K562 (cell line): Measurements from ENCODE around the gene NDUFAB1. TPM values are rescaled to one million over a fixed set of nuclear protein-coding genes. Genes with fewer than 3 reads are reported as not detected.

Experiments used
- ATF2 ChIP-seq: sonication (generic); formaldehyde crosslinking; IDR thresholded peaks from 2 replicates; pipeline ENCODE4 v1.8.1; 2022; ENCODE audit warnings: missing genetic modification reagents
- C11orf30 ChIP-seq: fragments of 450-650 bp; IDR thresholded peaks from 2 replicates; pipeline ENCODE4 v1.6.1; 2016; ENCODE audit warnings: low read depth, mild to moderate bottlenecking
- GABPA ChIP-seq: fragments of 200-800 bp; sonication (Bioruptor generic); conservative IDR thresholded peaks from 2 replicates; pipeline ENCODE4 v1.6.1; 2016; ENCODE audit warnings: low read depth, missing genetic modification characterization, missing compliant biosample characterization
- HDAC8 ChIP-seq: fragments of 450-650 bp; IDR thresholded peaks from 2 replicates; pipeline ENCODE4 v1.6.1; 2016; ENCODE audit warnings: mild to moderate bottlenecking, missing genetic modification characterization, moderate library complexity, missing compliant biosample characterization
- NR4A1 ChIP-seq, 2 experiments: fragments of 250-450 bp in 1 of 2; fragments of 450-650 bp in 1 of 2; sonication (Bioruptor Pico) in 1 of 2; IDR thresholded peaks; 2 replicates each; pipeline versions ENCODE4 v1.4.0 to v1.6.1; 2016 to 2020; ENCODE audit warnings: mild to moderate bottlenecking in 2 of 2, missing compliant biosample characterization in 1 of 2, missing genetic modification characterization in 1 of 2, moderate library complexity in 1 of 2
- RB1 ChIP-seq: fragments of 450-650 bp; IDR thresholded peaks from 2 replicates; pipeline ENCODE4 v1.6.1; 2017; ENCODE audit warnings: low read depth, mild to moderate bottlenecking
- RBM22 ChIP-seq: fragments of 200-400 bp; formaldehyde crosslinking; IDR thresholded peaks from 2 replicates; pipeline ENCODE4 v1.6.1; 2018; ENCODE audit warnings: low read length, low read depth; ENCODE audit not compliant: poor library complexity, severe bottlenecking
- RREB1 ChIP-seq: fragments of 250-450 bp; sonication (Bioruptor Pico); IDR thresholded peaks from 2 replicates; pipeline ENCODE4 v1.4.0; 2020
- SRSF3 ChIP-seq: fragments of 200-400 bp; formaldehyde crosslinking; IDR thresholded peaks from 2 replicates; pipeline ENCODE4 v1.6.1; 2016; ENCODE audit warnings: mild to moderate bottlenecking, low read length, moderate library complexity; ENCODE audit not compliant: insufficient read depth
- TEAD1 ChIP-seq, 2 experiments: fragments of 450-650 bp in 1 of 2; sonication (generic) in 1 of 2; formaldehyde crosslinking; IDR thresholded peaks; 2 replicates each; pipeline versions ENCODE4 v1.4.0 to v1.8.0; 2020 to 2022; ENCODE audit warnings: mild to moderate bottlenecking in 2 of 2, missing genetic modification reagents in 1 of 2
- TOE1 ChIP-seq, 2 experiments: fragments of 450-650 bp in 1 of 2; sonication (generic) in 1 of 2; formaldehyde crosslinking in 1 of 2; IDR thresholded peaks; 2 replicates each; pipeline versions ENCODE4 v1.7.1 to v1.8.0; 2016 to 2022; ENCODE audit warnings: borderline replicate concordance in 2 of 2, mild to moderate bottlenecking in 2 of 2, antibody characterized with exemption in 1 of 2, inconsistent platforms in 1 of 2, low read depth in 1 of 2, missing genetic modification reagents in 1 of 2, moderate library complexity in 1 of 2
- ZNF121 ChIP-seq: sonication (generic); formaldehyde crosslinking; conservative IDR thresholded peaks from 2 replicates; pipeline ENCODE4 v1.8.0; 2022; ENCODE audit warnings: missing genetic modification reagents
- ZNF253 ChIP-seq: fragments of 250-450 bp; sonication (Bioruptor Pico); conservative IDR thresholded peaks from 2 replicates; pipeline ENCODE4 v1.6.1; 2021; ENCODE audit warnings: mild to moderate bottlenecking
- ZNF695 ChIP-seq: fragments of 450-650 bp; formaldehyde crosslinking; IDR thresholded peaks from 2 replicates; pipeline ENCODE4 v1.4.0; 2020; ENCODE audit warnings: mild to moderate bottlenecking, moderate library complexity
- ZNF75A ChIP-seq: fragments of 450-650 bp; formaldehyde crosslinking; IDR thresholded peaks from 2 replicates; pipeline ENCODE4 v1.4.0; 2020; ENCODE audit warnings: mild to moderate bottlenecking
- polyA plus RNA-seq, 8 experiments: library from polyadenylated mRNA; depleted of rRNA in 4 of 8; stranded (reverse) in 5 of 8; unstranded in 3 of 8; fragments of >200 nt; fragmentation: Nextera tagmentation in 2 of 8; fragmentation: Illumina TruSeq in 1 of 8; extraction: Ambion mirVana in 2 of 8; extraction: Trizol in 1 of 8; gene quantifications; 2 replicates each; pipeline versions ENCODE4 v1.2.1 to v1.2.3, GENCODE V29; 2011 to 2014; ENCODE audit warnings: inconsistent platforms in 1 of 8, missing spikeins in 1 of 8
- total RNA-seq, 7 experiments: library from RNA; depleted of rRNA in 6 of 7; stranded (reverse); fragments of >200 nt in 6 of 7; fragmentation: Illumina TruSeq in 2 of 7; extraction: Trizol in 2 of 7; gene quantifications; 2 replicates each; pipeline versions ENCODE4 v1.2.1 to v1.2.3, GENCODE V29; 2011 to 2021; ENCODE audit warnings: low replicate concordance in 1 of 7

NDUFAB1 gene
- total and polyA plus RNA-seq, 9 of the 15 experiments (the other 6 are each of a cell fraction or from before 2014, with no cell fraction given) = 123 to 481 (median 238) TPM

- TF ChIP-seq RREB1 (CRISPR knock-in tag) = peak; percentile 59; the same call in 1 of the 2 replicates
- no peak for TF ChIP-seq ZNF75A (CRISPR knock-in tag)
- TF ChIP-seq ATF2 (CRISPR knock-in tag) = 0 out of 2 replicates have a peak, but pooled peaks have one; percentile 47
- TF ChIP-seq GABPA (tag) = peak; percentile 97
- TF ChIP-seq RBM22 = peak; percentile 19
- TF ChIP-seq RB1 = peak; percentile 96
- 0 out of 2 replicates have a peak, but pooled peaks have one; percentile 33 for TF ChIP-seq NR4A1 (CRISPR knock-in tag; IDR thresholded peaks at IDR 0.05)
- TF ChIP-seq NR4A1 (tag; IDR thresholded peaks at IDR 0.05) = 0 out of 2 replicates have a peak, but pooled peaks have one; percentile 51
- TF ChIP-seq ZNF253 = no peak
- peak in 1 of 2 experiments; percentile 58; a peak in 2 of 4 replicates for TF ChIP-seq TEAD1 (CRISPR knock-in tag; IDR thresholded peaks at IDR 0.05)
- no peak for TF ChIP-seq SRSF3
- no peak for TF ChIP-seq HDAC8 (tag)
- peak; percentile 97 for TF ChIP-seq C11orf30
- peak; percentile 88; the same call in 1 of the 2 replicates for TF ChIP-seq TOE1 (IDR thresholded peaks at IDR 0.05; ENCODE audit: borderline replicate concordance)
- TF ChIP-seq TOE1 (CRISPR knock-in tag; IDR thresholded peaks at IDR 0.05; ENCODE audit: borderline replicate concordance, low read depth) = no peak
- TF ChIP-seq ZNF695 = no peak
- TF ChIP-seq ZNF121 (CRISPR knock-in tag) = no peak
Observed at GRCh38 chr16:23640931-23641765, 45.0 kb upstream of the NDUFAB1 start, which contains the start of the genes DCTN5 and PALB2 (continued).
